NCI-H748 treated with DMSO at 0.1 percent for 48 hours (cell line): ENCODE data around the gene MGAT1.
"Not testable (repeated sequence)": the region's sequence is repeated elsewhere in the genome, so short reads cannot be mapped to it uniquely, and the experiment has no call there.

ENCODE experiments used
- DNase-seq: peaks from one replicate; lab custom pipeline; 2025; lab: John Stamatoyannopoulos, UW

MGAT1 gene

DNA sequence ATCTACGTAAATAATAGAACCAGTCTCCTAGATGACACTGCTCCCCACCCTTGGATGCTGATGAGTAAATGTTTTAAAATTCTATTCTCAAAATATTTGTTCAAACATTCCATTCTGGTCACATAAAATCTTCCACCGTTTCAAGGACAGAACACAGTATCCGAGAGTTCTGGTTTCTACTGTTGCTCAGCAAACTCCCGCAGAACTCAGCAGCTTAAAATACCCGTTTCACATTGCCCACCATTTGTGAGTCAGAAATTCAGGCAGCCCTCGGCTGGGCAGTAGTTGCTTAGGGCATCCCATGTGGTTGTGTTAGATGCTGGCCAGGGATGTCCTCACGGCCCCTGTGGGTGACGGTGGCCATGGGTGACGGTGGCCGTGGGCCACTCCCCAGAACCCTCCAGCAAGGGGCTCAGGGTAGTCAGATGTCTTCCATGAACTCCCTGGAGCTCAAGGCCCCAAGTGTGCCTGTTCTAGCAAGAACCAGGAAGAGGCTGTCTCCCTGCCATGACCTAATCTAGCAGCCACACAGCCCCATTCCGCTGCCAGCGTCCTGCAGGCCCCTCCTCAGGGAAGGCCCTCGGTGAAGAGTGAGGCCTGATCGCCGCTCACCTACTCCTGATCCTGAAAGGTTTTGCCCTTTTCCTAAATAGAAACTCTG, 17.4 kb downstream of the MGAT1 start:
- DNase-seq: no peak

DNA sequence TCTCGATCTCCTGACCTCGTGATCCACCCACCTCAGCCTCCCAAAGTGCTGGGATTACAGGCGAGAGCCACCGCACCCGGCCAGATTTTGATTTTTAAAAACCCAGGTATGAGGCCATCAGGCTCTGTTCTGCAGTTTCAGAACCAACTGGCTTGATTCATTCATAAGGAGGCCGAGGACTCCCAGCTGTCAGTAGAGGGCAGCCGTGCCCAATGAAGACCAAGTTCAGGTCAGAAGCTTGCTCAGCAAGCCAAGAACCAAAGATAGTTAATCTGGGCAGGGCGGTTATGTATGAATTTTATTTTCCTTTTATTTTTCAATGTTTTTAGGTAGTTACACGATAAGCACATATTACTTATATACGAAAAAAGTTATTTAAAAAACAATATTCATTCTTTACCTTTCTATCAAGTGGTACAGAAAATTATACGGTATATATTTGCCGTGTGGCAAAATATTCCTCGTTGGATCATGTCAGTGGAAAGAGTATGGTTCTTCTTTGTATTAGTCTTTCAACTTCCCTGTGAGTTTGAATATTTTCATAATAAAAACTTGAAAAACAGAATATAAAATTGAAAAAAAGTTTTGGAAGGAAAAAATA, 18.0 kb downstream of the MGAT1 start:
- no peak for DNase-seq

DNA sequence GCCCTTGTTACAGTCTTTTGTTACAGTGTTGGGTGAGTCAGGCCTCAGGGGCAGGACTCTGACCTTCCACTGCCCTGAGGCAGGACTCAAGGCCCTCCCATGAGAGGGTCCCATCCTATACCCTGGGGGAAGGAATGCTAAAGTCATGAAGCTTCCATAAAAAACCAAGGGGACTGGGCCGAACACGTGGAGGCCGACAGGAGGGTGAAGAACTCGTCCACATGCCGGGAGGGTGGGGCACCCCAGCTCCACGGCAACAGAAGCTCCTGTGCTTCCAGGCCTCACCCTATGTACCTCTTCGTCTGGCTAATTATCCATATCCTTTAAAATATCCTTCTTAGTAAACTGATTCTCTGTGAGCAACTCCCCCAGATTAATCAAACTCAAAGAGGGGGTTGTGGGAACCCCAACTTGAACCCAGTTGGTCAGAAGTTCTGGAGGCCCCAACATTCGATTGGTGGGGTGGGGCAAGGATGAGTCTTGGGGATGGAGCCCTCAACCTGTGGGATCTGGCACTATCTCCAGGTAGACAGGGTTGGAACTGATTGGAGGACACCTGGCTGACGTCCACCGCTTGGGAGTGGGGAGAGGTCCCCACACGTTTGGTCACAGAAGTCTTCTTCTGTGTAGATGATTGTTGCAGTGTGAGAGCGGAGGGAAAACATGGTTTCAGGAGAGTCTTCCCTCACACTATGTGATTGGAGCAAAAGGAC, 19.1 kb downstream of the MGAT1 start:
- no peak for DNase-seq

DNA sequence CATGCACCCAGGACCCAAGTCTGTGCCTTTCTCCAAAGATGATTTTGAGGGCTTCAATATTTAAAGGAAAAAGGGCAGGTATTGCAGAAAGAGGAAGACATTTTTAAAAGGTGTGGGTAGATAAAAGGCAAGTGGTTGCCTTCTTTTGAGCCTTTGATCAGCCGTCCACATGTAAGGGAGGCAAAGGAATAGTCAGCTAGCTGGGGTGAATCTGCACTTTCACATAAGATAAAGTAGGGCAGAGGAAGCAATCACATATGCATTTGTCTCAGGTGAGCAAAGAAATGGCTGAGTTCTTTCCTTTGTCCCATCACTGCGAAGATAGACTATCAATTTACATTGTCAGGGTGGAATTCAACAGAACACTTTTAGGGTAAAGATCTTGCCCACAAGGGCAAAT, 19.9 kb downstream of the MGAT1 start:
- no peak for DNase-seq

DNA sequence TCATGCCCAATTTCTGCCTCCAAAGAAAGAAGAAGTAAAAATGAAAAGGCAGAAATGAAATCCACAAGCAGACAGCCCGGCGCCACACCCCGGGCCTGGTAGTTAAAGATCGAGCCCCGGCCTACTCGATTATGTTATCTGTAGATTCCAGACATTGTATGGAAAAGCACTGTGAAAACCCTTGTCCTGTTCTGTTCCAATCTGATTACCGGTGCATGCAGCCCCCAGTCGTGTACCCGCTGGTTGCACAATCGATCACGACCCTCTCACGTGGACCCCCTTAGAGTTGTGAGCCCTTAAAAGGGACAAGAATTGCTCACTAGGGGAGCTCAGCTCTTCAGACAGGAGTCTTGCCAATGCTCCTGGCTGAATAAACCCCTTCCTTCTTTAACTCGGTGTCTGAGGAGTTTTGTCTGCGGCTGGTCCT, 20.7 kb downstream of the MGAT1 start:
- not testable (repeated sequence) for DNase-seq

DNA sequence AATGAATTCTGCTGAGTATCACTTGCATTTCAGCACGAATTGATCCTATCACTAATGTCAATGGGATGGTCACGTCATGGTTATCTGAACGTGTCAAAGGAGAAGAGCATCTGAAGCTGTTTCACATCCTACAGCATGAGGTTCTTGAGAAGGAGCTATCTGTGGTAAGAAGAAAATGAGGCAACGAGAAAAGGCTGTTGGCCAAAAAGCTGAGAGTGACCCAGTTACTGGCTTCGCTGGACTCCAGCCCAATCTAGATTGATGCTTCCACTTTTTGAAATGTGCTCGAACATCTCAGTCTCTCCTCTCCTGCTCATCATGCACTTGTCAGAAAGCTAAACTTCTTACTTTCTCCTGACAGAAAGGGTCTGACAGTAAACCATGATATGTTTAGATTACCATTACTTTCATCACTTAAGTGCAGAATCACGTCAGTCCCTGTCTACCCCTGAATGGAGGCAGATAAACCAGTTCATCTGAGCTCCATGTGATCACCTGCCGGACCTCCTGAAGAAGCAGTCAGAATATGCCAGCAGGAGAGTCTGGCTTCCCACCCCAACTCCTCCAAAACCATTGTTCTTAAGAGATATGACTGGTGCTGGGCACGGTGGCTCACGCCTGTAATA, 22.5 kb downstream of the MGAT1 start:
- no peak for DNase-seq

DNA sequence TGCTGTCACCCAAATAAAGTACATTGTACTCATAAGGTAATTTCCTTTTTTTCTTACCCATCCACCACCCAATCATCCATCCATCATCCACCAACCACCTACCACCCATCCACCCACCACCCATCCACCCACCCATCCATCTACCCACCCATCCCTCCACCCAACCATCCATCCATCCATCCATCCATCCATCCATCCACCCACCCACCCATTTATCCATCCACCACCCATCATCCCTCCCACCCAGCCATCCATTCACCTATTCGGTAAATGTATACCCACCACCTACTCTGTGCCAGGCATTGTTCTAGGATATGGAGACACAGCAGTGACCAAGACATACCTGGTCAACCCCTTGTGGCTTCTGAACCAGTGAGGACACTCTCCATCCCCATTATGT, 25.1 kb downstream of the MGAT1 start:
- DNase-seq: no peak

DNA sequence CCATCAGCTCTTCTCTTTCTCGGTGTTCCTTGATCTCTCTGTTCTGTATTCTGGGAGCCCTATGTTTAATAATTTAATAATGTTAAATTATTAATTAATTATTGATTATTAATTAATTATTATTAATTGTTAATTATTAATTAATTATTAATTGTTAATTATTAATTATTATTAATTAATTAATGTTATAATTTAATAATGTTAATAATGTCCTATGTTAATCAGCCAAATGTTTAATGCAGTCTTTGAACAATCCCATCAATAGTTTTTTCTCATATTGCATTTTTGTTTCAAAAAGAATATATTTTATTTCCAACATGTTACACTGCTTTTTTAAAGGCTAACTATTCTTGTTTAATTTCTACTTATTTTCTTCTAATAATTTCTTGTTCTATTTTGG, 26.2 kb downstream of the MGAT1 start:
- DNase-seq: no peak

DNA sequence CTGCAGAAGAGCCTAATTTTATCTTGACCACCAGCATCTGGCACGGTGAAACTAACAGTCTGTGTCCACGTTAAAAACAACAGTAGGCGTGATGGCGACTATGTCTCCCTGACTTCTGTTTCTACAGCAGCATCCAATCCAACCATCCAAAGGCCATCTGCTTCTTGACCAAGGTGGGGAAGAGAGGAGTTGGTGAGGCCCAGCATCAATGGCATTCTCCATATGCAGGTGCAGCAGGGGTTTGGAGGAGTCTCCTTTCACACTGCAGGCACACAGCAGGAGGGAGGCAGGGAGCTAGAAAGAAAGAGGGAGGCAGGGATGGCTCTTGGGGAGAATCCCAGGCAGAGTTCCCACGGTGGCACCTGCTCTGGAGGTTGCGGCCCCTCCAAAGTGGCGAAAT, 27.0 kb downstream of the MGAT1 start:
- no peak for DNase-seq

DNA sequence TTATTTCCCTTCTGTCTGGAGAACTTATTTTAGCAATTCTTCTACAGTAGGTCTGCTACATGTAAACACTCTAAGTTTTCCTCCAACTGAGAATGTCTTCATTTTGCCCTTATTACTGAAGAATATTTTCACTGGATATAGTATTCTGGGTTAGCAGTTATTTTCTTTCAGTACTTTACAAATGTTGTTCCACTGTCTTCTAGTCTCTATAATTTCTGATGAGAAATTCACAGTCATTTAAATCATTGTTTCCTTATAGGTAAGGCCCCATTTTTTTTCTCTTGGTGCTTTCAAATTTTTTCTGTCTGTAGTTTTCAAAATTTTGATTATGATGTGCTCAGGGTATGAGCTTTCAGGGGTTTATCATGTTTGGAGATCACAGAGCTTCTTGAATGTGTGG, 30.8 kb downstream of the MGAT1 start:
- DNase-seq: no peak

DNA sequence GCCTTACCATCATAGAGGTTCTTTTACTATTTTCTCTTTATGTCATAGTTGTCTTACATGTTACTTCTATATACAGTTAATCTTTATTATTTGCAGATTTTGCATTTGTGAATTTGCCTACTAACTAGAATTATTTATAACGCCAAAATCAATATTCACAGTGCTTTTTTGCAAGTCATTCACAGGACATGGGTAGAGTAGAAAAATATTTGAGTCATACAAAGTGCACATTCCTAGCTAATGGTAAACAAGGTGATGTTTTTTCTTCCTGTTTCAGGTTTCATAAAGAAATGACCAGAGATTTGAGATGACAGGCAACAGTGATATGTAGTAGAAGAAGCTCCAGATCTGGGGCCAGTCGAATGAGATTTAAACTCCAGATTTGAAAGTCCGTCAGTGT, 32.8 kb downstream of the MGAT1 start:
- DNase-seq: no peak

DNA sequence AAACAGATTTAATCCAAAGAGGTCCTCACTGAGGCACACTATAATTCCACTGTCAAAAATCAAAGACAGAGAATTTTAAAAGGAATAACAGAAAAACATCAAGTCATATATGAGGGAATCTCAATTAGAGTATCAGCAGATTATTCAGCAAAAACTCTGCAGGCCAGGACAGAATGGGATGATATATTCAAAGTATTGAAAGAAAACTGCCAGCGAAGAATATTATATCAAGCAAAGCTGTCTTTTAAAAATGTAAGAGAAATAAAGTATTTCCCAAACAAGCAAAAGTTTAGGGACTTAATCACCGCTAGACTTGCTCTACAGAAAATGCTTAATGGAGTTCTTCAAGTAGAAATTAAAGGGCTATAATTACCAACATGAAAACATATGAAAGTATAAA, 47.0 kb downstream of the MGAT1 start:
- DNase-seq: no peak

DNA sequence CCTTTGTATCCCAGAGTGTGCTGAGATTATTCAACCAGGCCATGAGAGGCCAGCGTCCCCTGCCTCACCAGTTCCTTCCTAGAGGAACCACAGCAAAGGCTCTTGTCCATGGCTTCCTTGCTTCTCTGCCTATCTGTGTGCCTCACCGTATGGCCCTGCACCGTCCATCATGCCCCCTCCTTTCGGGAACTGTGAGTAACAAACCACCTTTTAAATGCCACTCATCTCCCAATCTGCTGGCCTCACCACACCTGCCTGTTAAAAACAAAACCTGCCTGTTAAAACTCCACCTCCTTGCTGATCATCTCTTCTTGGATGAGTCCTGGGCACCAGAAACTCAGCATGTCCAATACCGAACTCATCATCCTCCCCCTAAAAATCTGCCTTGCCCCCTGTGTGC, 58.4 kb downstream of the MGAT1 start:
- no peak for DNase-seq

DNA sequence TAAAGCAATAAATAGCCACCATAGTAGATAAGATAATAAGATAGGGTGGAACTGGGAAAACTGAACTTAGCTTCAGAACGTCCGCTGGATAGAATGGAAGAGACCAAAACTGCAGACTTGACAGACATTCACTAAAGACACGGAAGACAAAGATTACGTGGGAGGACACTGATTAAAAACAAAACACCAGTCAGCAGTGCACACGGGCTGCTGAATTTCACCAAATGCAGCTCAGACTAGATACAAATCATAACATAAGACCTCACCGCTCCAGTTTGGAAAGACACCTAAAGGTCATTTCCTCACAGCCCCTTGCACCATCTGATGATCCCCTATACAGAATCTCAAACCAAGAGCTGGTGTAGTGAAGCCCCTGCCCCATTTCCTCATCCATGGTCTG, 59.9 kb downstream of the MGAT1 start:
- DNase-seq: no peak

DNA sequence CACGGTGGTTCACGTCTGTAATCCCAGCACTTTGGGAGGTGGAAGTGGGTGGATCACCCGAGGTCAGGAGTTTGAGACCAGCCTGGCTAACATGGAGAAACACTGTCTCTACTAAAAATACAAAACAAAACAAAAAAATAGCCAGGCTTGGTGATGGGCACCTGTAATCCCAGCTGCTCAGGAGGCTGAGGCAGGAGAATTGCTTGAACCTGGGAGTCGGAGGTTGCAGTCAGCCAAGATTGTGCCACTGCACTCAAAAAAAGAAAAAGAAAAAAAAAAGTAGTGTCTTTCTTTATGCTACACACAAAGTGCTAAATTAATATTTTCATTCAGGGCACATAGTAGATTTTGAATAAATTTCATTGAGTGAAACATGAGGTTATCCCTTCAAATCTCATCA, 61.7 kb downstream of the MGAT1 start:
- DNase-seq: not testable (repeated sequence)

DNA sequence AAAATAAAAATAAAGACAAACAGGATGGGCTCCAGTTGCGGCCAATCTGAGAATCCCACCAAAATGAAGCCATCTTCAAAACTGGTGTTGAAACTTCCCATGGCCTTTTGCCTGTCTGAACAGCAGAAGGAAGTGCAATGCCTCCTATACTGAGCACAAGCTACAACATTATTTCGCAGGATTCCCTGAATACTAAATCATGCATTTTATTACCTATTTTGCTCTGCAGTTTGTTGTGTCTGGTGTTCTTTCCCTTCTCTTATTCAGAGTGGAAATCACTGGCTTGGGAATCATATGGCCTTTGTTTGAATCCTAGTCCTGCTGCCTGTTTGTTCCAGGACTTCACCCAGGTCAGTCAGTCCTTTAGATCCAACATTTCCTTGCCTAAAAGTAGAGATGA, 62.6 kb downstream of the MGAT1 start, which contains the start of gene OR2Y1:
Gene OR2Y1 (minus strand): TSS at position 101 of the 400 bp plus-strand sequence. CDS start 0 bp downstream, at position 101.
- no peak for DNase-seq

DNA sequence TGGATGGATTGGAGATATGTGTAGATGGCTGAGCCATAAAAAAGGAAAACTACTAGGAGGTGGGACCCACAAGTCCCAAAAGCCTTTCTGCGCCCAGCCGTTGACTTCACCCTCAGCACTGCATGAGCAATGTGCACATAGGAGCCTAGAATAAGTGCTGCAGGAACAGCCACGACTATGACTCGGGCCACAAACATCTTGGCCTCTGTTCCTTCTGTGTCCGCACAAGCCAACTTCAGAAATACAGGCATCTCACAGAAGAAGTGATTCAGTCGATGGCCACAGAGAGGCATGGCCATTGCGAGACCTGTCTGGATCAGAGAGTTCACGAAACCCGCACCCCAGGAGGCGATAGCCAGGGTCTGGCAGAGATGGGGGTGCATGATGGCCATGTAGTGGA, 63.3 kb downstream of the MGAT1 start:
- no peak for DNase-seq

DNA sequence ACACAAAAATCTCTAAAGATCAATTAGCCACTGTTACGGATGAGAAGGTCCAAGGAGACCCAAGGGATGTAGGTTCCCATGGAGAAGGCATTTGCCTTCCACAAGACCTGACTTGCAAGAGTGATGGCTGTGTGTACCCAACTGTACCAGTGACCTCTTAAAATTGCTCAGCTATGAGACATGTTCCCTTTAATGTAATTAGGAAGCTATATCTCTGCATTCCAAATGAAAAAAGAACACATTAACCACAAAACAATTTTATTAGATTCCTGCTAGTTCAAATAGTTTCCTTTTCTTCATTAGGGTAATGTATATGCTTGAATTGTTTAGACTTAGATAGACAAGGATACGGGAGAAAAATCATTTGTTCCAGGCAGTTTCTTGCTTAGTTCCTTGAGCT, 66.1 kb downstream of the MGAT1 start:
- DNase-seq: no peak
